GM12801 (cell line): ENCODE measurements around the gene FAM47A.

Experiments
- CTCF ChIP-seq: IDR thresholded peaks from one replicate; pipeline ENCODE4 v1.5.1; 2011; ENCODE audit warnings: control low read depth; ENCODE audit not compliant: insufficient read length; ENCODE audit errors: extremely low read depth

FAM47A gene

DNA sequence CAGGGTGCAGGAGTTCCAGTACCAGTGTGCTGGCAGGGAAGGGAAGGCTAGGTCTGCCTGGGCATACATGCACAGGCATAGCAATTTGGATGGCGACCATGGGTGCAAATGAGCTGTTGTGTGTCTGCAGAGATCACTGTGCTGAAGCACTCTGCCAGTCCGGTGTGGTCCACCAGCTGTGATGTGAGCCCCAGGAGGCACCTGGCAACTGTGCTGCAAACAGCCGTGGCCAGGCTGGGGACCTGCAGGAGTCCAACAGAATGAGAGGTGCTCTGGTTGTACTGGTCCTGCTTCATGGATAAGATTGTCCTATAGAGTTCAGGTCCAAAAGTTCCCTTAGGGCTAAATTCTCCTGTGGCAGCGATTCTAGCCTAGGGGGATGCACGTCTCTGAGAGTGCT lies 6.1 kb downstream of the FAM47A start:
- no peak for TF ChIP-seq CTCF

GRCh38 chrX:34119122-34119521 lies 13.0 kb downstream of the FAM47A start:
- TF ChIP-seq CTCF: no peak

- TF ChIP-seq CTCF: no peak
Observed at GRCh38 chrX:34112459-34112858, 19.7 kb downstream of the FAM47A start.
